ENCODE results near the gene CTNNA2.

The CTNNA2 gene

DNA sequence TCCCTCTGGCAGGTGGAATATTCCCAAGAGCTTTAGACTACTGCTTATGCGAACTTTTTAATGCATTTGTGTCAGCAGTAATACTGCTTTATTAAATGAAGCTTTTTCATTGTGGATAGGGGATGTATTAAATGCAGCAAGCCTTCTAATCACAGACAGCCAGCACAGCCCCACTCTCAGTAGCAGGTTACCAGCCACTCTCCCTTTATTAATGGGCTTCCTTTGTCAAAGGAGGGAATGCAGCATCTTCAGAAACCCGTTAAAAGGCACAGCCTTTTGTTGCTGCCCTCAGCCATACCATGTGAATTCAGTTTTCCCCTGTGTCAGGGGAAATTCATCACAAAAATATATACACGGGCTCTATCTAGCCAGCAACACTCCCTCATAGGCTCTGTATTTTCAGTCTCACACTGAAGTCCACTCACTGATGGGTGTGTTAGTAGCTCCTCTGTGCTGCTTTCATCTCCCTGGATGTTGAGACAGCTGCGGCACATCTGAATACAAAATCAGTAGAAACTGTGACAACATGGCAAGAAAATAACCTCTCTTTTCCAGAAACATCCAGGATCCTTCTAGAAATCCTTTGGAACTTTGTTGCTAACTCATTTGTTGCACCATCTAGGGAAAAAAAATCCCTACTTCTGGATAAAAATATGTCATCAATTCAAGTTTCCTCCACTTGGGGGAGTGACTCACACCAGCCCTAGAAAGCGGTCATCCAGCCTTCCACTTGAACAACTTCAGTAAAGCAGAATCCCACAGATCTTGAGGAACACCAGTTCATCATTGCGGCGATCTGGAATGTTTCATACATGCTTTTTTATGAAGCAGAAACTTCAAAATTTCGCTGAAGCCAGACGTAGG lies 743.3 kb downstream of the CTNNA2 start:
- no peak for DNase-seq (ENCODE audit: low read depth)
- TF ChIP-seq, protein P1, sequence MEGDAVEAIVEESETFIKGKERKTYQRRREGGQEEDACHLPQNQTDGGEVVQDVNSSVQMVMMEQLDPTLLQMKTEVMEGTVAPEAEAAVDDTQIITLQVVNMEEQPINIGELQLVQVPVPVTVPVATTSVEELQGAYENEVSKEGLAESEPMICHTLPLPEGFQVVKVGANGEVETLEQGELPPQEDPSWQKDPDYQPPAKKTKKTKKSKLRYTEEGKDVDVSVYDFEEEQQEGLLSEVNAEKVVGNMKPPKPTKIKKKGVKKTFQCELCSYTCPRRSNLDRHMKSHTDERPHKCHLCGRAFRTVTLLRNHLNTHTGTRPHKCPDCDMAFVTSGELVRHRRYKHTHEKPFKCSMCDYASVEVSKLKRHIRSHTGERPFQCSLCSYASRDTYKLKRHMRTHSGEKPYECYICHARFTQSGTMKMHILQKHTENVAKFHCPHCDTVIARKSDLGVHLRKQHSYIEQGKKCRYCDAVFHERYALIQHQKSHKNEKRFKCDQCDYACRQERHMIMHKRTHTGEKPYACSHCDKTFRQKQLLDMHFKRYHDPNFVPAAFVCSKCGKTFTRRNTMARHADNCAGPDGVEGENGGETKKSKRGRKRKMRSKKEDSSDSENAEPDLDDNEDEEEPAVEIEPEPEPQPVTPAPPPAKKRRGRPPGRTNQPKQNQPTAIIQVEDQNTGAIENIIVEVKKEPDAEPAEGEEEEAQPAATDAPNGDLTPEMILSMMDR (IDR thresholded peaks at IDR 0.05; ENCODE audit: control insufficient read depth, extremely low read depth, insufficient read depth): peak; percentile 43
- H3K4me3 ChIP-seq (ENCODE audit: low read depth, low read length): no peak overlapping the region

DNA sequence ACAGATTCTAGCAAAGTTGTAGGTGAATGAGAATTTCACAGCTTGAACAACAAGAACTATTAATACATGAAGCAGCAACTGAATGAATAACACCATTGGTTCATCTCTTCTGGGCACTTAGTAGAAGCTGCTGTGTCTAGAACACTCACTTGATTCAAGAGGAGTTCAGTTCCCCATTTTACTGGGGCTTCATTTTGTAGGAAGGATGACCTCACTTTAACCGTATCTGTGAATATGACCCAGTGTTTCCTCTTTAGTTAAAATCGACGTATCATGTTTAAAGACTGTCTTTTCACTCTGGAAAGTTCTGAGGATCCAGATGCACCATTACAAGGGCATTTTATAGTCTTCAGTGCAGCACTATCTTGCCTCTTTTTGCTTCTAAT lies 743.9 kb downstream of the CTNNA2 start:
- H3K4me3 ChIP-seq (ENCODE audit: low read depth, low read length): no peak overlapping the region
- TF ChIP-seq, protein P1 (IDR thresholded peaks at IDR 0.05; ENCODE audit: control insufficient read depth, extremely low read depth, insufficient read depth): no peak
- no peak for DNase-seq (ENCODE audit: low read depth)

DNA sequence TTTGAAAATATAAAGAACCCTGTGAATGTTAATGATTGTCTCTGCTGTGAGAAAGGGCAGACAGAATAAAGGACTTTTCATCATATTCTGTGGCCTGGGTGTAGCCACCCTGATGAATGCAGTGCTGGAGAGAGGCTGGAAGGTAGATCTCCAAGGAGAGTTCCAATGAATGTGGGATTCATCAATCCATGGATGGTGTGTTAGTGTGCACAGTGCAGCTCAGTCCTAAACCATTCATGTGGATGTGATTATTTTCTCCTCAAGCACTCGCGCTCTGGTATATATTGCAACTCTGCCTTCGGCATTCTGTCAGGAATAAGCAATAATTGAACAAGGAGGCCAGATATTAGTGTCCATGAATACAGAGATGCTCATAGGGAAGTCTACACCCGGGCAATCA lies 744.6 kb downstream of the CTNNA2 start:
- no peak overlapping the region for H3K4me3 ChIP-seq (ENCODE audit: low read depth, low read length)
- DNase-seq (ENCODE audit: low read depth): no peak
- TF ChIP-seq, protein P1 (IDR thresholded peaks at IDR 0.05; ENCODE audit: control insufficient read depth, extremely low read depth, insufficient read depth): no peak

DNA sequence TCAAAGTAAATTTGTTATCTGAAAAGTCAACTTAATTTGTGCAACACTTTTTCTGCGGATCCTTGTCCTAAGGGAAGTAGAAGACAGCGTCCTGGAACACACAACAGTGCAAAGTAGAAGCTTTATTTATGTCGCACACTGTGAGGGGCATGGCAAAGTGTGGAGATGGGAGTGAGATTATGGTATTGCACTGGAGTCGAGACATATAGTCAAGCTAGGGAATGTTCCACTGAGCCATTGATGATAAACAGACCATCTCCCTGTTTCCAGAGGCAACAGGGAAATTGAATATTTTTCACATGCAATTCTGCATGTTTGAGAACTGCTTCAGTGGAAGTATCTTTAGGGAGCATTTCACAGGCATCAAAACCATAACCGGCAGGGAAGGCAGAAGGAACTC lies 745.5 kb downstream of the CTNNA2 start:
- no peak overlapping the region for H3K4me3 ChIP-seq (ENCODE audit: low read depth, low read length)
- TF ChIP-seq, protein P1 (IDR thresholded peaks at IDR 0.05; ENCODE audit: control insufficient read depth, extremely low read depth, insufficient read depth): no peak
- DNase-seq (ENCODE audit: low read depth): no peak

DNA sequence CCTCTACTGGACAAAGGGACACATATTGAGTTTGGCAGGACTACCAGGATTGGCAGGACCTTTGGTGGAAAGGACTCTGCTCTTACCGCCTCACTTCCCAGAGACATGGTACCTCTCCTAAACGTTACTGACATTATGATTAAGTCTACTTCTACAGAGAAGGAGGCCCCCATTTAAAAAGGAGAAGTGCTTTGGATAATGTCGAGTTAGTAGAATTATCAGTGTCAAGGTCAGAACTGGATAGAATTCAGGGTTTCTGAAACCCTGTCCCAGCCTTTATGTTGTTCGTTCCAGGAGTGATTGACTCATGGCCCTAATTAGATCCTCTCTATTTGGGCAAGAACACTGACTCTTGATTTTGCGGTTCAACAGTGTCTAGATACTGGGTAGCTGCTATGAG lies 745.9 kb downstream of the CTNNA2 start:
- DNase-seq (ENCODE audit: low read depth): no peak
- no peak overlapping the region for H3K4me3 ChIP-seq (ENCODE audit: low read depth, low read length)
- TF ChIP-seq, protein P1 (IDR thresholded peaks at IDR 0.05; ENCODE audit: control insufficient read depth, extremely low read depth, insufficient read depth): no peak

DNA sequence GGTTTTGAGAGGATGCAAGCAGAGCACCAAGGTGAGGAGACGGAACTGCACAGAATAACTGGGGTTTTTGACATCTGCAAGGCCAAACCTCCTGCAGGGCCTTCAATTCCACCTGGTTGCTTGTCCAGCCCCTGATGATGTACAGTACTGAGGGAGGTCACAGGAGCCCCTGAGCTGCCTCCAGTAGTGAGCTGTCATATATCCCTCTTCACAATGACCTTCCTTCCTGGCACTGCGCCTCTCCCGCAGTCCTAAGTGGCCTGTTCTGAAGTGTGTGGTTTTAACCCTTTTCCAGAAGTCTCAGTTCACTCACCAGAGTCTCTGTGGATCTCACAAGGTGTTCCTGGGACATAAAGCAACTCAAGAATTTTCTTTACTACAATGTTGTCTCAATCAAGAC lies 746.4 kb downstream of the CTNNA2 start:
- H3K4me3 ChIP-seq (ENCODE audit: low read depth, low read length): no peak overlapping the region
- no peak for DNase-seq (ENCODE audit: low read depth)
- TF ChIP-seq, protein P1 (IDR thresholded peaks at IDR 0.05; ENCODE audit: control insufficient read depth, extremely low read depth, insufficient read depth): no peak

DNA sequence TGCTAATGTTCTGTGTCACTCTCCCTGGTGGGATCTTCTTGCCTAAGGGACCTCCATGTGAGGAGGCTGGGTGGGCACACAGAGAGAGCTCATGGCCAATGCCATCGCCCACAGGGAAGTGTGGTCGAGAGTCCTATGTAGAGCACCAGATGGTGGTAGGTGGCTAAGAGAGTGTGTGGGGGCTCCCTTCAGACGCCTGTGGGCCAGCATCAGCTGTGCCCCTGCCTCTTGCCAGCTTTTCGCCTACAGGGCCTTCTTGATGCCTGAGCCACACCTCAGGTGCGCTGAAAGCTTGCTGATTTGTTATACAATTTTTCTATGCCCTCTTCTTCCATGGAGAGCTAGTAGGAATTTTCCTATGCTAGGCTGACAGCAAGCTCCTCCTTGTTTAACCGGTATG lies 753.4 kb downstream of the CTNNA2 start:
- H3K4me3 ChIP-seq (ENCODE audit: low read depth, low read length): no peak overlapping the region
- TF ChIP-seq, protein P1 (IDR thresholded peaks at IDR 0.05; ENCODE audit: control insufficient read depth, extremely low read depth, insufficient read depth): no peak
- no peak for DNase-seq (ENCODE audit: low read depth)

Data from LNCaP clone FGC (cell line).